ENCODE results near the gene PPP1R15B.

The PPP1R15B gene

DNA sequence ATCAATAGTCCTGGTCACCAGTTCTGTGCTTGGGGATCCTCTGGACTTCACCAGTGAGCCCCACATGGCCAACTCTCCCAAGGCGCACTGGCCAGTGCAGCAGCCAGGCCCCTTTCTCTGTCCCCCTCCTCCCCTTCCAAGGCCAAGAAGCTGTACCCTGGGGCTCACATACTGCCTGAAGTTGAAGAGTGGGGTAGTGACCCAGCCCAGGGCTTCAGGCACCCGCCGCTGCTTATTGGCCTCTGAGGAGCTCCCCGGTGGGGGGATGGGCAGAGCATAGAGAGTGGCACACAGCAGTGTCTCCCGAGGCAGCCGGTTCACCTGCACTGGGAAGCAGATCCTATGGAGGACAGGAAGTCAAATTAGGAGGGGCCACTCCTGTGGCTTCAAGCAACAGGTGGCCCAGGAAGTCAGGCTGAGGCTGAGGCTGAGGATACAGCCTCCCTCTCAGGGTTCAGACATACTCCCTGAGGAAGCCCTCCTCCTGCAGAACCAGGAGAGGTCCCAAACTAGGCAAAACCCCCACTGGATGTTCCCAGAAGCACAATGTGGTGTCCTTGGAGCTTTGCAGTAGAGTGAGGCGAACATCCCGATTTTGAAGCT, 38.2 kb upstream of the PPP1R15B start:
- TF ChIP-seq, protein P1, sequence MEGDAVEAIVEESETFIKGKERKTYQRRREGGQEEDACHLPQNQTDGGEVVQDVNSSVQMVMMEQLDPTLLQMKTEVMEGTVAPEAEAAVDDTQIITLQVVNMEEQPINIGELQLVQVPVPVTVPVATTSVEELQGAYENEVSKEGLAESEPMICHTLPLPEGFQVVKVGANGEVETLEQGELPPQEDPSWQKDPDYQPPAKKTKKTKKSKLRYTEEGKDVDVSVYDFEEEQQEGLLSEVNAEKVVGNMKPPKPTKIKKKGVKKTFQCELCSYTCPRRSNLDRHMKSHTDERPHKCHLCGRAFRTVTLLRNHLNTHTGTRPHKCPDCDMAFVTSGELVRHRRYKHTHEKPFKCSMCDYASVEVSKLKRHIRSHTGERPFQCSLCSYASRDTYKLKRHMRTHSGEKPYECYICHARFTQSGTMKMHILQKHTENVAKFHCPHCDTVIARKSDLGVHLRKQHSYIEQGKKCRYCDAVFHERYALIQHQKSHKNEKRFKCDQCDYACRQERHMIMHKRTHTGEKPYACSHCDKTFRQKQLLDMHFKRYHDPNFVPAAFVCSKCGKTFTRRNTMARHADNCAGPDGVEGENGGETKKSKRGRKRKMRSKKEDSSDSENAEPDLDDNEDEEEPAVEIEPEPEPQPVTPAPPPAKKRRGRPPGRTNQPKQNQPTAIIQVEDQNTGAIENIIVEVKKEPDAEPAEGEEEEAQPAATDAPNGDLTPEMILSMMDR (IDR thresholded peaks at IDR 0.05; ENCODE audit: low read depth, low read length), result no peak
- DNase-seq (ENCODE audit: low read depth, low spot score), result no peak
- no peak overlapping the region for H3K4me3 ChIP-seq (ENCODE audit: low read depth, low read length)
- in situ Hi-C loops (cut with HindIII; ENCODE audit: low sequenced_read_pairs), result no loop called here

DNA sequence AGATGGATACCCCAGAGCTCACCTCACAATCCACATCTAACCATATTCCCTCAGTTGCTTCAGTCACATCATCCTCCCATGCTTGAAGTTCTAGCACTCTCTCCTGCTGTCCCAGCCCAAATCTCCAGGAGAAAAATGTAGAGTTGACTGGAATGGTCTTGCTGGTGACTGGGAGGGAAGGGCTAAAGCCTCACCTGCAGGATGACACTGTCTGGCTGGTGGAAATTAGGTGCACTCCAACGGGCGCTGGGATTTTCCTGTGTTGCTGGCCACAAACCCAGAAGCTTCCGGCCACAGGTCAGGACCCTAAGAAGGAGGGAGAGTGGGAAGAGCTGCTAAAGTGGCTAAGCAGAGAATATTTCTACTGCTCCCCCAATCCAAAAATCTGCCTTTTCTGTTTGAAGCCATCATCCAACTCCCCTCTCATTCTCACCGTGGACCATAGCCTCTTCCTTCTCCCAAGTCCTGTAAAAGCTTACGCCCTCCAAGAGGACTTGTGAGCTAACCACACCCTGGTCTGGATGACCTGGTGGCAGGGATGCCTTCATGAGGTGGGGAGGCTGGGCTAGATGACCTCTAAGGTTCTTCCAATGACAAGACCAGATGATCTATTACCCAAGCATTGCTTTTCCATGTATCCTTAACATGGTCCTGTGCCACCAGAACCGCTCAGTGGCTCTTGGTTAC, 37.5 kb upstream of the PPP1R15B start:
- TF ChIP-seq, protein P1 (IDR thresholded peaks at IDR 0.05; ENCODE audit: low read depth, low read length), result no peak
- in situ Hi-C loops (cut with HindIII; ENCODE audit: low sequenced_read_pairs), result no loop called here
- DNase-seq (ENCODE audit: low read depth, low spot score), result no peak
- H3K4me3 ChIP-seq (ENCODE audit: low read depth, low read length), result no peak overlapping the region

DNA sequence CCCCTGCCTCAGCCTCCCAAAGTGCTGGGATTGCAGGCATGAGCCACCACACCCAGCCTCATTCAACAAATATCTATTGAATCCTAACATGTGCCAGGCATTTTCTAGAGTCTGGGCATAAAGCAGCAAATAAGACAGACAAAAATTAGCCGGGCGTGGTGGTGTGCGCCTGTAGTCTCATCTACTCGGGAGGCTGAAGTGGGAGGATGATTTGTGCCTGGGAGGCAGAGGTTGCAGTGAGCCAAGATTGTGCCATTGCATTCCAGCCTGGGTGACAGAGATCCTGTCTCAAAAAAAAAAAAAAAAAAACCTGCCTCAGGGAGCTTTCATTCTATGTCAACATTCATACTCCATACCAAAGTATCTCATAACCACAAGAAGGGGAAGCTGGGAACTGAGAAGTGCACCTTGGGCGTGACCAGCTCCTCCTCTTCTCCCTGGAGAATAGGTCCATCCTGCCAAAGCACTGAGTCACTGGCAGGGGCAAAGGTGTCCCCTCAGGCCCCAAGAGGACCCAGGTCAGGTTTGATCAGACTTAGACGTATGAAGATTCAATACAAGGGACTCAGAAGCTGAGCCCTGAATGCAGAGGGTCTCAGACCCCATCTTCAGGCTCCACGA, 36.8 kb upstream of the PPP1R15B start:
- TF ChIP-seq, protein P1 (IDR thresholded peaks at IDR 0.05; ENCODE audit: low read depth, low read length), result no peak
- H3K4me3 ChIP-seq (ENCODE audit: low read depth, low read length), result no peak overlapping the region
- in situ Hi-C loops (cut with HindIII; ENCODE audit: low sequenced_read_pairs), result no loop called here
- DNase-seq (ENCODE audit: low read depth, low spot score), result no peak

DNA sequence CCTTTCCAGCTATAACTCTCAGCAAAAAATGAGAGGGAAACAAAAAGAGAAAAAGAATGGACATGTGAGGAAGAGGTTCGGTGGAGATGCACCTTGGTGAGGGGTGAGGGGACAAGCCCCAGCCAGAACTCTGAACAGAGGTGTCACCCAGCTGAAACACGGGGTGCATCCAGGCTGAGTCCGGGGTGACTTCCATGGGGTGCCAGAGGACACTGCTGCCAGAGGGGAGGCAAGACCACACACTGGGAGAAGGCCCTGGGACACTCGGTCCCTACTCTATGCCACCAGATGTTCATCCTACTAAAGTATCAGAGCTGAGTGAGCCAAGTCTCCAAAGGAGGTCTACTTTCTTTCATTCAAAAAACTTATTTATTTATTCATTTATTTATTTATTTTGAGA, 36.1 kb upstream of the PPP1R15B start:
- H3K4me3 ChIP-seq (ENCODE audit: low read depth, low read length), result no peak overlapping the region
- in situ Hi-C loops (cut with HindIII; ENCODE audit: low sequenced_read_pairs), result no loop called here
- no peak for DNase-seq (ENCODE audit: low read depth, low spot score)
- TF ChIP-seq, protein P1 (IDR thresholded peaks at IDR 0.05; ENCODE audit: low read depth, low read length), result no peak

DNA sequence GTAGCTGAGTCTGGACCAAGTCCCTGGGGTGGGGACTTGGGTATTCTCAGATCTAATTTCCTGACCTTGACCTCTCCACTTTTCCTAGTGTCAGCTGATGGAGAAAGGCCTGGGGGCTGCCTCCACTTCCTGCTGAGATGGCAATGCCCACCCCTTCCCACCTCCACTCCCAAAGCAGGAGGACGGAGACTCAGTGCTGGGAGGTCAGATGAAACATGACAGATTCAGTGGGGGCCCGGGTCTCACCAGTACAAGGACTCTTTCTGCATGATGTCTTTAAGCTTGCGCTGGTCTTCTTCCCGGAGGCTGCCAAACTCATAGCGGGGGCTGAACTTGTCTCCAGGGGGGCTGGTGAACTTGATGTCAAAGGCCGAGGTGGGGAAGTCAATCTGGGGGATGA, 35.6 kb upstream of the PPP1R15B start:
- no peak for DNase-seq (ENCODE audit: low read depth, low spot score)
- in situ Hi-C loops (cut with HindIII; ENCODE audit: low sequenced_read_pairs), result no loop called here
- H3K4me3 ChIP-seq (ENCODE audit: low read depth, low read length), result no peak overlapping the region
- TF ChIP-seq, protein P1 (IDR thresholded peaks at IDR 0.05; ENCODE audit: low read depth, low read length), result no peak

DNA sequence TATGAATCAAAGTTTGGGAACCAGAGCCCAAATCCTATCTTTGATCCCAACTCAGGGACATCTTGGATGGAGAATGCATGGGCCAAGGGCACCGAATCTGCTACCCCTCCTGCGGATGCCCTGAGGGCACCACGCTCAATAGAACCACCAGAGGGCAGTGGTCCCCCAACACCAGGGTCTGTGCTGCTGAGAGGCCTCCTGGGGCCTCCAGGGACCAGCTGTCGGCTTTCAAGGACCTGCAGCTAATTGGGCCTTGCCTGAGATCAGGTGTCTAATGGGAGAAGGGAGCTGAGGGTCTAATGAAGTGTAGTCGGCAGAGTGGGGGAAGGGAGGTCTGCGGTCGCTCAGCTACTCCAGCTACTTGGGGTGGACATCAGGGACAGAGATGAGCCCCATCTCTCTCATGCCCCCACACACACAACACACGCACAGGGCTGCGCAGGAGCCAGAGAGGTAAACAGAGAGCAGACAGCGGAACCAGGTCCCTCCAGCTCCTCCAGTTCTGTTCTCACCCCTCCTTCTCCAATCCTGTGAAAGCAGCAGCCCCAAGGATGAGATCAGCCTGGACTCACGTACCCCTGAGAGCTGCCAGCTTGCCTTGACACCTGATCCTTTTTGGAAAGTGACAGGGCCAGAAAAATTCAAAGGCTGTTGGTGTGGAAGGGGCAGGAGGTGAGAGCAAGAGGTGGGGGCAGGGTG, 34.9 kb upstream of the PPP1R15B start:
- in situ Hi-C loops (cut with HindIII; ENCODE audit: low sequenced_read_pairs), result no loop called here
- TF ChIP-seq, protein P1 (IDR thresholded peaks at IDR 0.05; ENCODE audit: low read depth, low read length), result peak; percentile 85
- H3K4me3 ChIP-seq (ENCODE audit: low read depth, low read length), result no peak overlapping the region
- DNase-seq (ENCODE audit: low read depth, low spot score), result peak; percentile 41

Data from astrocyte of the spinal cord (primary cell).